NCI-H1105 (cell line): ENCODE data around the gene DOHH.
"Not testable (repeated sequence)": the region's sequence is repeated elsewhere in the genome, so short reads cannot be mapped to it uniquely, and the experiment has no call there.

ENCODE experiments used
- DNase-seq: peaks from one replicate; lab custom pipeline; 2025; lab: John Stamatoyannopoulos, UW

Gene DOHH

GRCh38 chr19:3534375-3535234 lies 34.1 kb upstream of the DOHH start:
- no peak for DNase-seq

GRCh38 chr19:3533563-3534216 lies 33.2 kb upstream of the DOHH start:
- no peak for DNase-seq

- DNase-seq = no peak
Observed at GRCh38 chr19:3533033-3533432, 32.6 kb upstream of the DOHH start.

- no peak for DNase-seq
Observed at GRCh38 chr19:3532154-3532786, 31.8 kb upstream of the DOHH start.

GRCh38 chr19:3531716-3532115 lies 31.2 kb upstream of the DOHH start:
- no peak for DNase-seq

- DNase-seq = no peak
Observed at GRCh38 chr19:3530389-3530788, 29.9 kb upstream of the DOHH start.

- not testable (repeated sequence) for DNase-seq
Observed at GRCh38 chr19:3529299-3529698, 28.8 kb upstream of the DOHH start.

- DNase-seq = no peak
Observed at GRCh38 chr19:3528539-3529211, 28.2 kb upstream of the DOHH start.

GRCh38 chr19:3528080-3528479 lies 27.6 kb upstream of the DOHH start:
- DNase-seq = no peak

GRCh38 chr19:3527238-3527910 lies 26.9 kb upstream of the DOHH start:
- DNase-seq = no peak

- no peak for DNase-seq
Observed at GRCh38 chr19:3526507-3527237, 26.2 kb upstream of the DOHH start.

- DNase-seq = no peak
Observed at GRCh38 chr19:3524904-3525451, 24.5 kb upstream of the DOHH start.

- no peak for DNase-seq
Observed at GRCh38 chr19:3524078-3524842, 23.8 kb upstream of the DOHH start.

- DNase-seq = no peak
Observed at GRCh38 chr19:3523361-3524077, 23.0 kb upstream of the DOHH start.

- no peak for DNase-seq
Observed at GRCh38 chr19:3522421-3523360, 22.2 kb upstream of the DOHH start.

GRCh38 chr19:3521104-3521445 lies 20.6 kb upstream of the DOHH start:
- no peak for DNase-seq

- DNase-seq = no peak
Observed at GRCh38 chr19:3520166-3521103, 20.0 kb upstream of the DOHH start.
